ENCODE measurements around the gene NCKAP1. TPM values are rescaled to one million over a fixed set of nuclear protein-coding genes. Genes with fewer than 3 reads are reported as not detected.

The NCKAP1 gene
- polyA plus RNA-seq, 3 donors from 2014 or later = 0.52 to 3.7 (median 2.2) TPM

GRCh38 chr2:182915369-182916326 is 122.6 kb downstream of the NCKAP1 start:
- Mint-ChIP-seq H3K27me3 (ENCODE audit: low read depth in 3 of 3) (no peaks in the 10 kb centered on the region), H3K9me3 (no peaks in the 10 kb centered on the region), H3K36me3 (peaks cover 0 to 11% (median 8%) of the 10 kb centered on the region in 3 donors), H3K27ac (no peak overlapping the region), H3K4me3 (no peak overlapping the region), H3K4me1 (peaks cover 6% of the 10 kb centered on the region in 2 donors)
- no peak for DNase-seq

- Mint-ChIP-seq H3K27me3 (ENCODE audit: low read depth in 3 of 3) (no peaks in the 10 kb centered on the region), H3K9me3 (no peaks in the 10 kb centered on the region), H3K27ac (no peak overlapping the region), H3K4me1 (peaks cover 0 to under 1% of the 10 kb centered on the region in 2 donors), H3K4me3 (no peak overlapping the region), H3K36me3 (peaks cover 0 to 11% (median 8%) of the 10 kb centered on the region in 3 donors)
- no peak for DNase-seq
Measured at GRCh38 chr2:182914852-182915251, 123.4 kb downstream of the NCKAP1 start.

- no peaks in the 10 kb centered on the region for H3K27me3 Mint-ChIP-seq (ENCODE audit: low read depth in 3 of 3)
- no peaks in the 10 kb centered on the region for H3K4me1 Mint-ChIP-seq
- no peak for DNase-seq
- H3K4me3 Mint-ChIP-seq = no peak overlapping the region
- peaks cover 4 to 11% (median 8%) of the 10 kb centered on the region in 3 donors for H3K36me3 Mint-ChIP-seq
- no peaks in the 10 kb centered on the region for H3K9me3 Mint-ChIP-seq
- no peak overlapping the region for H3K27ac Mint-ChIP-seq
Measured at GRCh38 chr2:182913064-182913463, 125.2 kb downstream of the NCKAP1 start.

- no peak for DNase-seq
- H3K9me3 Mint-ChIP-seq = no peaks in the 10 kb centered on the region
- no peak overlapping the region for H3K27ac Mint-ChIP-seq
- no peaks in the 10 kb centered on the region for H3K4me1 Mint-ChIP-seq
- H3K27me3 Mint-ChIP-seq (ENCODE audit: low read depth in 3 of 3) = no peaks in the 10 kb centered on the region
- peaks cover 4 to 11% (median 8%) of the 10 kb centered on the region in 3 donors for H3K36me3 Mint-ChIP-seq
- H3K4me3 Mint-ChIP-seq = no peak overlapping the region
Measured at GRCh38 chr2:182912518-182912915, 125.7 kb downstream of the NCKAP1 start.

GRCh38 chr2:182911813-182912517 is 126.3 kb downstream of the NCKAP1 start:
- H3K4me1 Mint-ChIP-seq = no peaks in the 10 kb centered on the region
- H3K4me3 Mint-ChIP-seq = no peak overlapping the region
- no peak overlapping the region for H3K27ac Mint-ChIP-seq
- H3K36me3 Mint-ChIP-seq = peaks cover 4 to 11% (median 8%) of the 10 kb centered on the region in 3 donors
- no peaks in the 10 kb centered on the region for H3K9me3 Mint-ChIP-seq
- no peaks in the 10 kb centered on the region for H3K27me3 Mint-ChIP-seq (ENCODE audit: low read depth in 3 of 3)
- DNase-seq = no peak

GRCh38 chr2:182910965-182911364 is 127.3 kb downstream of the NCKAP1 start:
- Mint-ChIP-seq H3K4me1 (no peaks in the 10 kb centered on the region), H3K9me3 (no peaks in the 10 kb centered on the region), H3K27ac (no peak overlapping the region), H3K4me3 (no peak overlapping the region), H3K27me3 (ENCODE audit: low read depth in 3 of 3) (no peaks in the 10 kb centered on the region), H3K36me3 (peaks cover 4 to 11% (median 8%) of the 10 kb centered on the region in 3 donors)
- no peak for DNase-seq

GRCh38 chr2:182907081-182907830 is 131.0 kb downstream of the NCKAP1 start:
- H3K4me1 Mint-ChIP-seq = no peaks in the 10 kb centered on the region
- no peaks in the 10 kb centered on the region for H3K9me3 Mint-ChIP-seq
- DNase-seq = no peak
- H3K27ac Mint-ChIP-seq = no peak overlapping the region
- peaks cover 0 to 4% (median 0%) of the 10 kb centered on the region in 3 donors for H3K36me3 Mint-ChIP-seq
- H3K27me3 Mint-ChIP-seq (ENCODE audit: low read depth in 3 of 3) = no peaks in the 10 kb centered on the region
- no peak overlapping the region for H3K4me3 Mint-ChIP-seq

- no peaks in the 10 kb centered on the region for H3K27me3 Mint-ChIP-seq (ENCODE audit: low read depth in 3 of 3)
- H3K27ac Mint-ChIP-seq = no peak overlapping the region
- H3K4me3 Mint-ChIP-seq = no peak overlapping the region
- no peaks in the 10 kb centered on the region for H3K4me1 Mint-ChIP-seq
- peaks cover 0 to 4% (median 0%) of the 10 kb centered on the region in 3 donors for H3K36me3 Mint-ChIP-seq
- no peaks in the 10 kb centered on the region for H3K9me3 Mint-ChIP-seq
- no peak for DNase-seq
Measured at GRCh38 chr2:182906454-182906853, 131.8 kb downstream of the NCKAP1 start.

- no peaks in the 10 kb centered on the region for H3K27me3 Mint-ChIP-seq (ENCODE audit: low read depth in 3 of 3)
- H3K27ac Mint-ChIP-seq = no peak overlapping the region
- H3K9me3 Mint-ChIP-seq = peaks cover 0 to 4% (median 0%) of the 10 kb centered on the region in 6 donors
- DNase-seq = no peak
- peaks cover 0 to 4% (median 0%) of the 10 kb centered on the region in 3 donors for H3K36me3 Mint-ChIP-seq
- no peaks in the 10 kb centered on the region for H3K4me1 Mint-ChIP-seq
- no peak overlapping the region for H3K4me3 Mint-ChIP-seq
Measured at GRCh38 chr2:182904844-182905243, 133.4 kb downstream of the NCKAP1 start.

GRCh38 chr2:182903566-182903965 is 134.7 kb downstream of the NCKAP1 start:
- H3K36me3 Mint-ChIP-seq = no peaks in the 10 kb centered on the region
- peaks cover 0 to 4% of the 10 kb centered on the region in 2 donors for H3K4me1 Mint-ChIP-seq
- H3K27me3 Mint-ChIP-seq (ENCODE audit: low read depth in 3 of 3) = no peaks in the 10 kb centered on the region
- no peak overlapping the region for H3K4me3 Mint-ChIP-seq
- no peak overlapping the region for H3K27ac Mint-ChIP-seq
- H3K9me3 Mint-ChIP-seq = peaks cover 0 to 4% (median 0%) of the 10 kb centered on the region in 6 donors
- no peak for DNase-seq

- no peak overlapping the region for H3K27ac Mint-ChIP-seq
Measured at GRCh38 chr2:182901748-182902147, 136.5 kb downstream of the NCKAP1 start.

GRCh38 chr2:182898718-182899117 is 139.5 kb downstream of the NCKAP1 start:
- peaks cover 0 to 1% (median 1%) of the 10 kb centered on the region in 3 donors for H3K27me3 Mint-ChIP-seq (ENCODE audit: low read depth in 3 of 3)
- H3K36me3 Mint-ChIP-seq = peaks cover 0 to 3% (median 0%) of the 10 kb centered on the region in 3 donors
- no peak for DNase-seq
- peaks cover 0 to 7% (median 0%) of the 10 kb centered on the region in 6 donors for H3K9me3 Mint-ChIP-seq
- peaks cover 0 to 4% of the 10 kb centered on the region in 2 donors for H3K4me1 Mint-ChIP-seq
- no peak overlapping the region for H3K4me3 Mint-ChIP-seq
- no peak overlapping the region for H3K27ac Mint-ChIP-seq

More at GRCh38 chr2:182901748-182902147, 136.5 kb downstream of the NCKAP1 start:
- Mint-ChIP-seq H3K4me3 (no peak overlapping the region), H3K36me3 (no peaks in the 10 kb centered on the region), H3K27me3 (ENCODE audit: low read depth in 3 of 3) (peaks cover 0 to under 1% (median 0%) of the 10 kb centered on the region in 3 donors), H3K9me3 (peaks cover 0 to 6% (median 0%) of the 10 kb centered on the region in 6 donors), H3K4me1 (peaks cover 0 to 4% of the 10 kb centered on the region in 2 donors)
- no peak for DNase-seq

- Mint-ChIP-seq H3K9me3 (peaks cover 0 to 7% (median 0%) of the 10 kb centered on the region in 6 donors), H3K27ac (no peak overlapping the region), H3K27me3 (ENCODE audit: low read depth in 3 of 3) (peaks cover 0 to 1% (median 1%) of the 10 kb centered on the region in 3 donors), H3K36me3 (peaks cover 0 to 3% (median 0%) of the 10 kb centered on the region in 3 donors), H3K4me3 (no peak overlapping the region), H3K4me1 (peaks cover 0 to 4% of the 10 kb centered on the region in 2 donors)
- no peak for DNase-seq
Measured at GRCh38 chr2:182897137-182897536, 141.1 kb downstream of the NCKAP1 start.
